B cell (primary cell): ENCODE results near the gene IMMP2L. TPM values are rescaled to one million over a fixed set of nuclear protein-coding genes. Genes with fewer than 3 reads are reported as not detected.

Experiments used
- ATAC-seq: fragments of 200-7000 bp; cut with Tn5 transposase; one replicate; pipeline ENCODE4 v1.10.0; 2021; ENCODE audit warnings: low read depth, mild to moderate bottlenecking, moderate number of reproducible peaks, moderate library complexity
- CTCF ChIA-PET: fragments of 350-600 bp; sonication (Branson Sonifier 250); formaldehyde crosslinking; loops from one replicate; lab custom pipeline; 2021; ENCODE audit warnings: antibody characterized with exemption, inconsistent platforms; lab: Charles Lee
- POLR2A ChIA-PET: fragments of 350-600 bp; sonication (Branson Sonifier 250); formaldehyde crosslinking; loops from one replicate; lab custom pipeline; 2021; ENCODE audit warnings: antibody characterized with exemption; lab: Charles Lee
- DNase-seq: peaks from one replicate; pipeline ENCODE4 v3.0.0; 2013
- H2AFZ ChIP-seq: 2 replicates; pipeline ENCODE4 v1.6.1; 2012; ENCODE audit warnings: mild to moderate bottlenecking, low read depth, low read length; ENCODE audit not compliant: insufficient read depth, poor library complexity, severe bottlenecking
- H3K27ac ChIP-seq, 2 donors: 1 replicate in 1 of 2; 2 replicates in 1 of 2; pipeline ENCODE4 v1.5.1; 2012 to 2013; ENCODE audit warnings: low read length in 2 of 2, mild to moderate bottlenecking in 2 of 2, moderate library complexity in 1 of 2
- H3K27me3 ChIP-seq, 4 experiments: fragments of 200-600 bp in 1 of 4; sonication (generic) in 1 of 4; replicated peaks in 1 of 4; 1 replicate in 2 of 4; 2 replicates in 2 of 4; pipeline versions ENCODE4 v1.6.1 to v1.7.0; 2013 to 2016; ENCODE audit warnings: low read length in 3 of 4, mild to moderate bottlenecking in 2 of 4, mixed read lengths in 1 of 4, moderate library complexity in 1 of 4; ENCODE audit not compliant: insufficient read depth in 4 of 4, control insufficient read depth in 3 of 4; ENCODE audit errors: control extremely low read depth in 1 of 4
- H3K36me3 ChIP-seq, 2 experiments: replicated peaks in 1 of 2; 1 replicate in 1 of 2; 2 replicates in 1 of 2; pipeline versions ENCODE4 v1.6.1 to v1.7.1; 2013; ENCODE audit warnings: low read length in 1 of 2; ENCODE audit not compliant: insufficient read depth in 2 of 2, control insufficient read depth in 1 of 2; ENCODE audit errors: control extremely low read depth in 1 of 2, extremely low read depth in 1 of 2
- H3K4me1 ChIP-seq, 2 donors: fragments of 200-600 bp in 1 of 2; sonication (generic) in 1 of 2; 1 replicate in 1 of 2; 2 replicates in 1 of 2; pipeline versions ENCODE4 v1.5.1 to v1.6.1; 2013 to 2017; ENCODE audit warnings: low read length in 2 of 2; ENCODE audit not compliant: control insufficient read depth in 2 of 2, insufficient read depth in 2 of 2
- H3K4me2 ChIP-seq: replicated peaks from 2 replicates; pipeline ENCODE3; 2012; ENCODE audit warnings: mild to moderate bottlenecking, low read depth, low read length; ENCODE audit not compliant: poor library complexity, severe bottlenecking
- H3K4me3 ChIP-seq, 5 experiments: fragments of 200-600 bp in 1 of 5; sonication (generic) in 1 of 5; 1 replicate in 3 of 5; 2 replicates in 2 of 5; pipeline versions ENCODE4 v1.5.1 to v1.7.0; 2011 to 2016; ENCODE audit warnings: low read length in 4 of 5, mild to moderate bottlenecking in 4 of 5, low read depth in 2 of 5, control low read depth in 1 of 5, moderate library complexity in 1 of 5; ENCODE audit not compliant: insufficient read depth in 1 of 5; ENCODE audit errors: control extremely low read depth in 1 of 5, extremely low read depth in 1 of 5
- H3K79me2 ChIP-seq: fragments of 200-600 bp; sonication (generic); one replicate; pipeline ENCODE4 v1.6.0; 2016; ENCODE audit warnings: low read length; ENCODE audit not compliant: control insufficient read depth, insufficient read depth
- H3K9ac ChIP-seq: fragments of 200-600 bp; sonication (generic); 2 replicates; pipeline ENCODE4 v1.6.1; 2017; ENCODE audit warnings: mild to moderate bottlenecking, low read length, moderate library complexity
- H3K9me3 ChIP-seq, 3 donors: one replicate each; pipeline versions ENCODE4 v1.6.1 to v1.7.1; 2013; ENCODE audit warnings: low read length in 2 of 3; ENCODE audit not compliant: control insufficient read depth in 2 of 3, insufficient read depth in 1 of 3; ENCODE audit errors: control extremely low read depth in 1 of 3
- H4K20me1 ChIP-seq: 2 replicates; pipeline ENCODE4 v1.6.0; 2012; ENCODE audit warnings: mild to moderate bottlenecking, low read length; ENCODE audit not compliant: insufficient read depth, control insufficient read depth, poor library complexity, severe bottlenecking
- H3K27ac Mint-ChIP-seq: one replicate; pipeline ENCODE4 v1.8.0; 2021; ENCODE audit warnings: mixed read lengths
- H3K27me3 Mint-ChIP-seq: one replicate; pipeline ENCODE4 v1.8.0; 2021; ENCODE audit warnings: mixed read lengths
- H3K4me1 Mint-ChIP-seq: one replicate; pipeline ENCODE4 v1.8.0; 2021; ENCODE audit warnings: mixed read lengths
- H3K4me3 Mint-ChIP-seq: one replicate; pipeline ENCODE4 v1.8.0; 2021; ENCODE audit warnings: mixed read lengths
- H3K9me3 Mint-ChIP-seq: one replicate; pipeline ENCODE4 v1.8.0; 2022; ENCODE audit warnings: mixed read lengths; ENCODE audit not compliant: insufficient read depth
- CTCF ChIP-seq: fragments of 200-600 bp; IDR thresholded peaks from one replicate; pipeline ENCODE4 v1.8.0; 2022; ENCODE audit warnings: antibody characterized with exemption, mild to moderate bottlenecking
- EZH2 ChIP-seq: IDR thresholded peaks from 2 replicates; pipeline ENCODE4 v1.6.1; 2012; ENCODE audit warnings: borderline replicate concordance, low read depth, mild to moderate bottlenecking, moderate library complexity, low read length; ENCODE audit not compliant: insufficient read depth, poor library complexity, severe bottlenecking
- WGBS: methylation state at CpG from one replicate; pipeline ENCODE4 v1.1.5; 2013; ENCODE audit warnings: missing lambda C conversion rate; ENCODE audit not compliant: insufficient coverage; 5-methylcytosine and 5-hydroxymethylcytosine counted together
- intact Hi-C: fragments of 100-400 bp; cut with micrococcal nuclease; formaldehyde crosslinking; loops from one replicate; pipeline ENCODE4 v1.10.0; 2022
- polyA plus RNA-seq: library from polyadenylated mRNA; depleted of rRNA; stranded (reverse); fragments of >200 nt; gene quantifications from 2 replicates; pipeline ENCODE4 v1.2.3, GENCODE V29; 2012
- total RNA-seq, 2 donors: library from RNA; stranded (reverse); fragments of 120-200 nt in 1 of 2; gene quantifications; 1 replicate in 1 of 2; 2 replicates in 1 of 2; pipeline versions ENCODE4 v1.2.3 to v1.2.4, GENCODE V29; 2013 to 2022

The IMMP2L gene
- total and polyA plus RNA-seq, 2 donors (not counting 1 experiment from before 2014, with no cell fraction given): 3.8 to 34.2 TPM

- no peaks in the 10 kb centered on the region for H3K9me3 ChIP-seq
- ChIA-PET POLR2A (no interaction called here), CTCF (no interaction called here)
- Mint-ChIP-seq H3K27ac (no peak overlapping the region), H3K27me3 (no peaks in the 10 kb centered on the region), H3K4me3 (no peak overlapping the region), H3K9me3 (no peaks in the 10 kb centered on the region), H3K4me1 (no peaks in the 10 kb centered on the region)
- H3K36me3 ChIP-seq: no peaks in the 10 kb centered on the region
- H3K27me3 ChIP-seq: no peaks in the 10 kb centered on the region
- H3K79me2 ChIP-seq: no peaks in the 10 kb centered on the region
- H3K4me3 ChIP-seq: no peak overlapping the region
- whole genome bisulfite sequencing: no CpG with 5 or more reads among the region's 1 CpG
- TF ChIP-seq CTCF (no peak), EZH2 (no peak)
- no peak overlapping the region for H3K9ac ChIP-seq
- no peak overlapping the region for H3K4me2 ChIP-seq
- intact Hi-C loops: no loop called here
- H3K4me1 ChIP-seq: no peaks in the 10 kb centered on the region
- H2AFZ ChIP-seq: no peak overlapping the region
- no peak overlapping the region for H3K27ac ChIP-seq
- no peaks in the 10 kb centered on the region for H4K20me1 ChIP-seq
- DNase-seq (no peak), ATAC-seq (no peak)
Measured at GRCh38 chr7:111352319-111352718, 210.0 kb downstream of the IMMP2L start.

GRCh38 chr7:111346219-111346618 lies 216.1 kb downstream of the IMMP2L start:
- Mint-ChIP-seq H3K9me3 (peaks cover 17% of the 10 kb centered on the region), H3K4me1 (no peaks in the 10 kb centered on the region), H3K27ac (no peak overlapping the region), H3K4me3 (no peak overlapping the region), H3K27me3 (no peaks in the 10 kb centered on the region)
- Histone ChIP-seq H2AFZ (no peak overlapping the region), H3K27ac (no peak overlapping the region), H3K4me3 (no peak overlapping the region), H3K36me3 (no peaks in the 10 kb centered on the region), H3K9ac (no peak overlapping the region), H3K4me1 (no peaks in the 10 kb centered on the region), H3K27me3 (no peaks in the 10 kb centered on the region), H3K4me2 (no peak overlapping the region), H3K79me2 (no peaks in the 10 kb centered on the region), H4K20me1 (no peaks in the 10 kb centered on the region), H3K9me3 (peaks cover 1 to 16% (median 4%) of the 10 kb centered on the region in 3 donors)
- DNase-seq: no peak
- ChIA-PET POLR2A (no interaction called here), CTCF (no interaction called here)
- TF ChIP-seq CTCF (no peak), EZH2 (no peak)
- ATAC-seq: no peak
- intact Hi-C loops: no loop called here
